ENCODE results near the gene ZNF862. TPM values are rescaled to one million over a fixed set of nuclear protein-coding genes. Genes with fewer than 3 reads are reported as not detected.

Gene ZNF862
- total RNA-seq, 1 donor, result 8.7 TPM

DNA sequence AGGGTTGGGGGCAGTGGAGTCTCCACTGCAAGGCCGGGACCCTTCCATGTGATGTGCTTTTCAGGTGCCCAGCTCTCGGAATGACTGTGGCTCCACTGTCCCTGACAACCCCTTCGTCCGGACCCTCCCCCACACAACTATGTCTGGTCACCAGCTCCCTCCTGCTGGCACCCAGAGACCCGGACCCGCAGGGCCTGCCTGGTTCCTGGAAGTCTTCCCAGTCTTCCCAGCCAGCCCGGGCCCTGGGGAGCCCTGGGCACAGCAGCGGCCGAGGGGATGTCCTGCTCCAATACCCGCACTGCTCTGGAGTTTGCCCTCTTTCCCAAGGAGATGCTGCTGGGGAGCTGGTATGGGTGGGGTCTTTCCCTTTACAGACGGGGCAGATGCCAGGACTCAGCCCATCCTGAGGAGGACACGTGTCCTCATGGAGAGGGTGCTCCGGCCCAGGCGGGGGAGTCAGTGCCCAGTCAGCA lies 41.1 kb downstream of the ZNF862 start:
- no peak overlapping the region for H3K4me2 ChIP-seq (ENCODE audit: insufficient read depth, low read length)
- peaks cover 2% of the 10 kb centered on the region for H3K4me1 ChIP-seq (ENCODE audit: insufficient read depth, low read length)
- H2AFZ ChIP-seq (ENCODE audit: low read length), result no peak overlapping the region
- DNase-seq (ENCODE audit: insufficient read length, low spot score, missing footprints), result no peak
- H3K9me3 ChIP-seq (ENCODE audit: low read depth, low read length), result no peaks in the 10 kb centered on the region
- H3K79me2 ChIP-seq (ENCODE audit: insufficient read depth, low read length), result no peaks in the 10 kb centered on the region
- no peak overlapping the region for H3K27ac ChIP-seq (ENCODE audit: low read depth, low read length)
- no peaks in the 10 kb centered on the region for H4K20me1 ChIP-seq (ENCODE audit: insufficient read depth, low read length)
- no peaks in the 10 kb centered on the region for H3K36me3 ChIP-seq (ENCODE audit: insufficient read depth, low read length)
- H3K27me3 ChIP-seq (ENCODE audit: insufficient read depth, low read length), result no peaks in the 10 kb centered on the region
- TF ChIP-seq, protein P1, sequence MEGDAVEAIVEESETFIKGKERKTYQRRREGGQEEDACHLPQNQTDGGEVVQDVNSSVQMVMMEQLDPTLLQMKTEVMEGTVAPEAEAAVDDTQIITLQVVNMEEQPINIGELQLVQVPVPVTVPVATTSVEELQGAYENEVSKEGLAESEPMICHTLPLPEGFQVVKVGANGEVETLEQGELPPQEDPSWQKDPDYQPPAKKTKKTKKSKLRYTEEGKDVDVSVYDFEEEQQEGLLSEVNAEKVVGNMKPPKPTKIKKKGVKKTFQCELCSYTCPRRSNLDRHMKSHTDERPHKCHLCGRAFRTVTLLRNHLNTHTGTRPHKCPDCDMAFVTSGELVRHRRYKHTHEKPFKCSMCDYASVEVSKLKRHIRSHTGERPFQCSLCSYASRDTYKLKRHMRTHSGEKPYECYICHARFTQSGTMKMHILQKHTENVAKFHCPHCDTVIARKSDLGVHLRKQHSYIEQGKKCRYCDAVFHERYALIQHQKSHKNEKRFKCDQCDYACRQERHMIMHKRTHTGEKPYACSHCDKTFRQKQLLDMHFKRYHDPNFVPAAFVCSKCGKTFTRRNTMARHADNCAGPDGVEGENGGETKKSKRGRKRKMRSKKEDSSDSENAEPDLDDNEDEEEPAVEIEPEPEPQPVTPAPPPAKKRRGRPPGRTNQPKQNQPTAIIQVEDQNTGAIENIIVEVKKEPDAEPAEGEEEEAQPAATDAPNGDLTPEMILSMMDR (IDR thresholded peaks at IDR 0.05; ENCODE audit: extremely low read depth, low read depth, low read length), result no peak
- H3K4me3 ChIP-seq (ENCODE audit: insufficient read depth, low read length), result no peak overlapping the region

DNA sequence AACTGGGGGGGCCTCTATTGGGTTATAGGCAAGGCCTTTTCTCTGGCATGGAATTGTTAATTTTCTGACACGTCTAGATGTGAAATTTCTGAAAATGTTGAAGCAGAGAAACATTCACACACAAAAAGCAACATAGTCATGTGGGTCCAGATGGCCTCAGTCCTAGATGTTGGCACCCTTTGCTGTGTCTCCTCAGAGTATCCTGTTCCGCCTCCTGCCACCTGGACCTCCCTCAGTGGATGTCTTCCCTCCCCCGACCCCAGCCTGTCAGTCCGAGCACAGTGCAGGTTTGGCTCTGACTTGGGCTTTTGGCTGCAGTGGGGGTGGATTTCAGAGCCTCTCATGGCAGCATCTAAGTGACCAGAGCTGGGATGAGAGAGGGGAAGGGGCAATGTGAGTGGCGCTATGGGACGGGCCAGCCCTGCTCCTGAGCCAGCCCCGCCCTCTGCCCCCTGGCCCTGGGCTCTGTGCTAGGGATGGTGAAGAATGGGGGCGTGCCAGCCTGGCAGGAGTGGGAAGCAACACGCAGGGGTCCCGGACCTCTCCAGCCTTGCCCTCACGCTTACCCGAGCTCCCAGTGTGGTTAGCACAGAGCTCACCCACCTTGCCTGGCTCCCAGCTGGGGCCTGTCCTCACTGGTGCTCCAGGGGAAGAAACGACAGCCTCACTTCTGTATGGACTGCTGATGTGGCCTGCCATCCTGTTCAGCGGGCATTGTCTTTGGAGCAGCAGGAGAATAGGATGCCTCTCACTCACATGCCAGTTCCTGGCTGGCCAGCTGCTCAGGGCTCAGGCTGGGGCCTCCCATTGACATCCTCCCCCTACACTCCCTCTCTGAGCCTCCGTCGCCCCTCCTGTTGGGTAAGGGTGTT lies 41.8 kb downstream of the ZNF862 start:
- no peak overlapping the region for H3K27ac ChIP-seq (ENCODE audit: low read depth, low read length)
- TF ChIP-seq, protein P1 (IDR thresholded peaks at IDR 0.05; ENCODE audit: extremely low read depth, low read depth, low read length), result no peak
- no peaks in the 10 kb centered on the region for H3K4me1 ChIP-seq (ENCODE audit: insufficient read depth, low read length)
- DNase-seq (ENCODE audit: insufficient read length, low spot score, missing footprints), result peak; percentile 41
- no peak overlapping the region for H2AFZ ChIP-seq (ENCODE audit: low read length)
- H3K4me2 ChIP-seq (ENCODE audit: insufficient read depth, low read length), result no peak overlapping the region
- H3K36me3 ChIP-seq (ENCODE audit: insufficient read depth, low read length), result no peaks in the 10 kb centered on the region
- H4K20me1 ChIP-seq (ENCODE audit: insufficient read depth, low read length), result no peaks in the 10 kb centered on the region
- no peak overlapping the region for H3K4me3 ChIP-seq (ENCODE audit: insufficient read depth, low read length)
- H3K9me3 ChIP-seq (ENCODE audit: low read depth, low read length), result no peaks in the 10 kb centered on the region
- no peaks in the 10 kb centered on the region for H3K79me2 ChIP-seq (ENCODE audit: insufficient read depth, low read length)
- no peaks in the 10 kb centered on the region for H3K27me3 ChIP-seq (ENCODE audit: insufficient read depth, low read length)

DNA sequence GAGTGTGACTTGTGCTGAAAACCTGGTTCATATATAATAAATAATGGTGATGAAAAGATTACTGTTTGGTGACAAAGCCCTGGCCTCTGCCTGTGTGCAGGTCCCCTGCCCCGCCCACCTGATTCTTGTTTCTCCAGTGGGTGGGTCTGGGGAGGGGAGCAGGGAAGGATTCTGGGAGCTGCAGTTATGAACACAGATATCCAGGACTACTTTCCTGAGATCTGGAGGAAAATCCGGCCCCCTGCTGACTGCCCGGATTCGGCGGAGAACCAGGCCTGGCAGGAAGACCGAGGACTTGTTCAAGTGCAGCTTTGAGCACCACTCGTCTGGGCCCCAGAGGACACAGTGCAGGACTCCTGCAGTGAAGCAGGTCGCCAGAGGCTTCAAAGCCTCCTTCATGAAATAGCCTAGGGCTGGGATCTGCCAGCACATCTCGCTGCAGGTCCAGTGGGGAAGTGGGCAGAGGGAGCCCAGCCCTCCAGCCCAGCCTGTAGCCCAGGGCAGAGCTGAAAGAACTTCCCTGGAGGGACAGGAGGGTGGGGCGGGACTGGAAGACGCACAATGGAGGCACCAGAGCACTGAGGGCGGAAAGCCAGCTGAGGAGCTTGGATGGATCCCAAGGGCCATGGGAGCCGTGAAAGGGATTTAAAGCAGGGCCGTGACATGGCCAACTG lies 42.6 kb downstream of the ZNF862 start:
- Histone ChIP-seq H3K9me3 (ENCODE audit: low read depth, low read length) (no peaks in the 10 kb centered on the region), H3K27ac (ENCODE audit: low read depth, low read length) (no peak overlapping the region), H3K4me3 (ENCODE audit: insufficient read depth, low read length) (no peak overlapping the region), H4K20me1 (ENCODE audit: insufficient read depth, low read length) (no peaks in the 10 kb centered on the region), H3K4me1 (ENCODE audit: insufficient read depth, low read length) (no peaks in the 10 kb centered on the region), H3K36me3 (ENCODE audit: insufficient read depth, low read length) (no peaks in the 10 kb centered on the region), H2AFZ (ENCODE audit: low read length) (no peak overlapping the region), H3K4me2 (ENCODE audit: insufficient read depth, low read length) (no peak overlapping the region), H3K27me3 (ENCODE audit: insufficient read depth, low read length) (no peaks in the 10 kb centered on the region), H3K79me2 (ENCODE audit: insufficient read depth, low read length) (no peaks in the 10 kb centered on the region)
- TF ChIP-seq, protein P1 (IDR thresholded peaks at IDR 0.05; ENCODE audit: extremely low read depth, low read depth, low read length), result no peak
- peak; percentile 75 for DNase-seq (ENCODE audit: insufficient read length, low spot score, missing footprints)

All from osteoblast (primary cell).